Mesangial cell (primary cell): ENCODE measurements around the gene CHP1. TPM values are rescaled to one million over a fixed set of nuclear protein-coding genes. Genes with fewer than 3 reads are reported as not detected.

Experiments
- total RNA-seq: library from RNA; depleted of rRNA; stranded (reverse); fragments of >200 nt; gene quantifications from 2 replicates; pipeline ENCODE4 v1.2.3, GENCODE V29; 2015

CHP1 gene
- total RNA-seq = 99.9 and 182 TPM in 2 replicates

DNA sequence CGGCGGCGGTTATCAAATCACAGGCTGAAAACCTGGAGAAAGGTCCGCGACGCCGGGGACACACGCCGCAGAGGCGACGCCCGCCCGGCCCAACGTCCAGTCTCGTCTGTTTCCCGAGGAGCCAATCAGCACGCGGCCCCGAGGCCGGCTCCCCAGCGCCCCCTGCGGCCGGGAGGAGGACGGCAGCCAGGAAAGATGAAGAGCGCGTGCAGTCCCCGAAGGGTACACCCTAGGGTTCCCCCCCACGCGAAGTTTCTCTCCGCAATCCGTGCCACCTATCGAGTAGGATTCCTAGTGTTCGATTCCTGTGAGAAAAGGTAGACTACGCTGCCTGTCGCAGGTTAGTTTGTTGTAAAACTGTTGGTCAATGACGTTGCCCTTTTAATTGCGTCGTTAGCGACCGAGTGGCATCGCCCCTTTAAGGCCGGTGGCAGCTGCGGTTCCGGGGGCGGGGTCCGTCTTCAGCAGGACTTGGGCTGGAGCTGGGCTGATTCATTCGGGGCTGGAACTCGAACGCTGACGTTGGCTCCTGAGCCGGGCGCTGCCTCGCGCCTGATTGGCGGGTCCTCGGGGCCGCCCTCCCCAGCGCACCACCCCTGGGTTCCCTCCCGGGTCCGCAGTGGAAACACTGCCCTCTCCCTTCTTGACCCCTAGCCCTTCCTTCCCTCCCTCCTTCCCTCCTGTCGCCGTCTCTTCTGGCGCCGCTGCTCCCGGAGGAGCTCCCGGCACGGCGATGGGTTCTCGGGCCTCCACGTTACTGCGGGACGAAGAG lies at the start of gene CHP1, which contains the start of gene EXD1:
TSS of gene CHP1 (plus strand) at position 619 of the 772 bp plus-strand sequence. CDS start at position 734, 115 bp downstream.
TSS of gene EXD1 (minus strand) at position 108 of the 772 bp plus-strand sequence. CDS start 4,182 bp downstream, outside the sequence.

Other genes starting within 250 kb of the CHP1 start
- gene INO80, start 115.0 kb upstream of the CHP1 start, total RNA-seq = 17.6 and 33.4 TPM in 2 replicates
- gene EXD1, start 511 bp upstream of the CHP1 start, total RNA-seq = under 0.01 TPM in 1 of 2 replicates, not detected in the other
- 1.8 and 27.9 TPM in 2 replicates for gene OIP5, start 101.3 kb downstream of the CHP1 start, total RNA-seq
- gene NUSAP1, start 101.6 kb downstream of the CHP1 start, total RNA-seq = 9.6 and 118 TPM in 2 replicates
- gene NDUFAF1, start 171.2 kb downstream of the CHP1 start, total RNA-seq = 11.5 and 13.9 TPM in 2 replicates
- gene RTF1, start 185.8 kb downstream of the CHP1 start, total RNA-seq = 14.3 and 15.0 TPM in 2 replicates